RWPE2 (cell line): ENCODE results near the gene EEF1AKMT4.

ENCODE experiments used
- ATAC-seq: fragments of 200-7000 bp; cut with Tn5 transposase; 3 replicates; pipeline ENCODE4 v1.9.1; 2021; ENCODE audit warnings: low read depth
- DNase-seq: peaks from one replicate; pipeline ENCODE4 v3.0.0-alpha.2; 2020; ENCODE audit warnings: low spot score
- H3K27ac ChIP-seq: fragments of 450-650 bp; 2 replicates; pipeline ENCODE4 v1.5.1; 2017; ENCODE audit warnings: mild to moderate bottlenecking; ENCODE audit not compliant: poor library complexity, severe bottlenecking
- H3K27me3 ChIP-seq: fragments of 250-450 bp; sonication (Bioruptor Pico); 2 replicates; pipeline ENCODE4 v1.5.1; 2021; ENCODE audit warnings: mild to moderate bottlenecking, moderate library complexity; ENCODE audit not compliant: insufficient read depth, poor library complexity, severe bottlenecking
- H3K36me3 ChIP-seq: fragments of 250-450 bp; sonication (Bioruptor Pico); 2 replicates; pipeline ENCODE4 v1.5.1; 2020; ENCODE audit warnings: low read depth, mild to moderate bottlenecking, moderate library complexity
- H3K4me1 ChIP-seq: fragments of 250-450 bp; sonication (Bioruptor Pico); 2 replicates; pipeline ENCODE4 v1.5.1; 2021; ENCODE audit warnings: mild to moderate bottlenecking, moderate library complexity; ENCODE audit not compliant: insufficient read depth, poor library complexity, severe bottlenecking
- H3K4me3 ChIP-seq: fragments of 250-450 bp; sonication (Bioruptor Pico); 2 replicates; pipeline ENCODE4 v1.5.1; 2021; ENCODE audit warnings: mild to moderate bottlenecking, moderate library complexity; ENCODE audit not compliant: severe bottlenecking
- H3K9me3 ChIP-seq: fragments of 250-450 bp; sonication (Bioruptor Pico); 2 replicates; pipeline ENCODE4 v1.5.1; 2021; ENCODE audit warnings: mild to moderate bottlenecking, moderate library complexity; ENCODE audit not compliant: severe bottlenecking
- CTCF ChIP-seq: fragments of 450-650 bp; IDR thresholded peaks from one replicate; pipeline ENCODE4 v1.5.1; 2017; ENCODE audit warnings: mild to moderate bottlenecking, moderate library complexity; ENCODE audit not compliant: poor library complexity, severe bottlenecking

The EEF1AKMT4 gene

GRCh38 chr3:184237807-184238206, 11.7 kb upstream of the EEF1AKMT4 start:
- H3K27me3 ChIP-seq: no peaks in the 10 kb centered on the region
- no peaks in the 10 kb centered on the region for H3K9me3 ChIP-seq
- peaks cover 3% of the 10 kb centered on the region for H3K36me3 ChIP-seq
- peaks cover 3% of the 10 kb centered on the region for H3K4me1 ChIP-seq
- H3K4me3 ChIP-seq: no peak overlapping the region
- H3K27ac ChIP-seq: no peak overlapping the region
- DNase-seq: no peak
- no peak for ATAC-seq
- no peak for TF ChIP-seq CTCF

DNA sequence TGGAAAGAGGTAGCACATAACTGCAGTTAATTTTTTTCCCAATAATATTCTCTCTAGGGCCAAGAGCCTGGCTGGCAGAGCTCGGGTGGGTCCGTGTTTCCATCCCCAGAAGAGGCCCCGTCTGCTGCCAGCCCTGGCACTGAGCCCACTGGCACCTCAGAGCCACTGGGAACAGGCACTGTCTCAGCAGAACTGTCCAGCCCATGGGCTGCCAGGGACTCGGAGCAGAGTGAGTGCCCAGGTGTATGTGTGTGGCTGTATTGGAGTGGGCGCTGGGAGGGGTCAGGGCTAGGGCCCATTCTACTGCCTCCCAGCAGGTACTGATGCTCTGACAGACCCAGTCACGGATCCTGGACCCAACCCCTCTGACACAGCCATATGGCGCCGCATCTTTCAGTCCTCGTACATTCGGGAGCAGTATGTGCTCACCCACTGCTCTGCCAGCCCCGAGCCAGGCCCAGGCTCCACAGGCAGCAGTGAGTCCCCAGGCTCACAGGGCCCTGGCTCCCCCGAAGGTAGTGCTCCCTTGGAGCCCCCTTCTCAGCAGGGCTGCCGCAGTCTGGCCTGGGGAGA, 11.1 kb upstream of the EEF1AKMT4 start:
- no peaks in the 10 kb centered on the region for H3K9me3 ChIP-seq
- H3K27ac ChIP-seq: no peak overlapping the region
- no peak for TF ChIP-seq CTCF
- H3K27me3 ChIP-seq: no peaks in the 10 kb centered on the region
- ATAC-seq: no peak
- no peak overlapping the region for H3K4me3 ChIP-seq
- peaks cover 3% of the 10 kb centered on the region for H3K4me1 ChIP-seq
- DNase-seq: no peak
- H3K36me3 ChIP-seq: peaks cover 8% of the 10 kb centered on the region

- no peak for ATAC-seq
- Histone ChIP-seq H3K36me3 (peaks cover 11% of the 10 kb centered on the region), H3K27ac (no peak overlapping the region), H3K4me3 (no peak overlapping the region), H3K9me3 (no peaks in the 10 kb centered on the region), H3K27me3 (no peaks in the 10 kb centered on the region), H3K4me1 (no peaks in the 10 kb centered on the region)
- no peak for DNase-seq
- TF ChIP-seq CTCF: no peak
Measured at GRCh38 chr3:184239221-184239620, 10.3 kb upstream of the EEF1AKMT4 start.

- no peaks in the 10 kb centered on the region for H3K27me3 ChIP-seq
- H3K27ac ChIP-seq: no peak overlapping the region
- no peak overlapping the region for H3K4me3 ChIP-seq
- H3K36me3 ChIP-seq: peaks cover 16% of the 10 kb centered on the region
- DNase-seq (no peak), ATAC-seq (no peak)
- TF ChIP-seq CTCF: no peak
- no peaks in the 10 kb centered on the region for H3K9me3 ChIP-seq
- H3K4me1 ChIP-seq: no peaks in the 10 kb centered on the region
Measured at GRCh38 chr3:184239708-184240107, 9.8 kb upstream of the EEF1AKMT4 start.

GRCh38 chr3:184240384-184241140, 8.9 kb upstream of the EEF1AKMT4 start:
- Histone ChIP-seq H3K27me3 (no peaks in the 10 kb centered on the region), H3K36me3 (peaks cover 25% of the 10 kb centered on the region), H3K9me3 (no peaks in the 10 kb centered on the region), H3K4me3 (no peak overlapping the region), H3K27ac (no peak overlapping the region), H3K4me1 (no peaks in the 10 kb centered on the region)
- no peak for TF ChIP-seq CTCF
- ATAC-seq (peak; percentile 24; the same call in 1 of the 3 replicates), DNase-seq (peak; percentile 57)
